ENCODE data around the gene AGMAT.

Gene AGMAT

DNA sequence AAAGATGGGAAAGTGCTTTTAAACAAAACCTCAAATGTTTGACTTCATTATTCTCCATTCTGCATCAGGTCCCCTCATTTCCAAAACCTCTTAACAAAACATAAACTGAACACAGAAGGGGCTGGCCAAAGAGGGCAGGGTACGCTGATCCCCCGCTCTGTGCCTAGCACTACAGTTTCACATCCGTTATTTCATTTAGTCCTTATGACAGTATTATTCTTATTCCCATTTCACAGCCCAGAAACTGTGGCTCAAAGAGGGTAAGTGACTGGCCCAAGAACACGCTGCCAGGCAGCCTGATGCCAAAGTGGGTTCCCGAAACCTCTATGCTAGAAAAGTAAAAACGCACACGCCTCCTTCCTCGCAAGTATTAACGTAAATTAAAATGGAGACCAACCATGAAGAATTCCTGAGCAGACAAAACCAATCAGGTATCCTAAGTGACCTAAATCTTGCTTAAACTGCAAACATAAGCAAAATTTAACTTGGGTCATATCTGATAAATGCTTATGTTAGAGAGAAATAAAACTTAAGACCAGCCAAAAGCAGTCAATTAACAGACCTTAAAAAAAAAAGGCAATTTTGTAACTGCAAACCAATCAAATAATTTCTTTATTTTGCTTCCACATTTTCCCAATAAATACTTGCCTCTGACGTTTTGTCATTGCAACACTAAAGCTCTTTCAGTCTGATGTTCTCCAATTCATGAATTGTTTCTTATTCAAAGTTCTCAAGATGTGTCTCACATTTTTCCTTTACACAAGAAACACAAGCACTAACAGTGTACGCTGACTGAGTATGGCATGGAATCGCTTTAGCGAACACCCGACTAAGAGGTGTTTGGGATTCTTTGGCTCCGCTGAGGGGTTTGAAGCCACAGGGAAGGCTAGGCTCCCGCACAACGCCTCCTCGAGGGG is 61.5 kb downstream of the AGMAT start:
- H3K4me3 ChIP-seq (ENCODE audit: low read depth, low read length), result peak overlapping the region; percentile 80
- DNase-seq (ENCODE audit: low read depth), result no peak
- TF ChIP-seq, protein P1, sequence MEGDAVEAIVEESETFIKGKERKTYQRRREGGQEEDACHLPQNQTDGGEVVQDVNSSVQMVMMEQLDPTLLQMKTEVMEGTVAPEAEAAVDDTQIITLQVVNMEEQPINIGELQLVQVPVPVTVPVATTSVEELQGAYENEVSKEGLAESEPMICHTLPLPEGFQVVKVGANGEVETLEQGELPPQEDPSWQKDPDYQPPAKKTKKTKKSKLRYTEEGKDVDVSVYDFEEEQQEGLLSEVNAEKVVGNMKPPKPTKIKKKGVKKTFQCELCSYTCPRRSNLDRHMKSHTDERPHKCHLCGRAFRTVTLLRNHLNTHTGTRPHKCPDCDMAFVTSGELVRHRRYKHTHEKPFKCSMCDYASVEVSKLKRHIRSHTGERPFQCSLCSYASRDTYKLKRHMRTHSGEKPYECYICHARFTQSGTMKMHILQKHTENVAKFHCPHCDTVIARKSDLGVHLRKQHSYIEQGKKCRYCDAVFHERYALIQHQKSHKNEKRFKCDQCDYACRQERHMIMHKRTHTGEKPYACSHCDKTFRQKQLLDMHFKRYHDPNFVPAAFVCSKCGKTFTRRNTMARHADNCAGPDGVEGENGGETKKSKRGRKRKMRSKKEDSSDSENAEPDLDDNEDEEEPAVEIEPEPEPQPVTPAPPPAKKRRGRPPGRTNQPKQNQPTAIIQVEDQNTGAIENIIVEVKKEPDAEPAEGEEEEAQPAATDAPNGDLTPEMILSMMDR (IDR thresholded peaks at IDR 0.05; ENCODE audit: insufficient read depth, low read depth, low read length, missing control alignments), result no peak

DNA sequence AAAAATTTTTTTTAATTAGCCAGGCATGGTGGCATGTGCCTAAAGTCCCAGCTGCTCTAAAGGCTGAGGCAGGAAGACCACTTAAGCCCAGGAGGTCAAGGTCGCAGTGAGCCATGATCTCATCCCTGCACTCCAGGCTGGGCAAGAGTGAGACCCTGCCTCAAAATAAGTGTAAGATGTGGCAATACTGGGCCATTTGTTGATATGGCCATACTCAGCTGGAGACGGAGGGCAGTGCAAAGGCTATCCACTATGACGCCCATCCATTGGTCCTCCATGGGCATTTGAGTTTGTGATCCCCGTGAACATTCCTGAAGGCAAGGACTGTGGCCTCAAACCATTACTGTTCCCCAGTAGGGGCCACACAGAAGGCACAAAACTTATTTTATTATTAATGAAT is 62.3 kb downstream of the AGMAT start:
- no peak for DNase-seq (ENCODE audit: low read depth)
- TF ChIP-seq, protein P1 (IDR thresholded peaks at IDR 0.05; ENCODE audit: insufficient read depth, low read depth, low read length, missing control alignments), result no peak
- no peak overlapping the region for H3K4me3 ChIP-seq (ENCODE audit: low read depth, low read length)
